Naive thymus-derived CD4-positive, alpha-beta T cell (primary cell): ENCODE measurements around the gene PRCD. TPM values are rescaled to one million over a fixed set of nuclear protein-coding genes. Genes with fewer than 3 reads are reported as not detected.

Source experiments
- ATAC-seq: fragments of 150-1000 bp; cut with Tn5 transposase; 2 replicates; pipeline ENCODE4 v1.10.0; 2021; ENCODE audit warnings: mild to moderate bottlenecking, moderate library complexity
- CTCF ChIA-PET: fragments of 350-600 bp; sonication (Branson Sonifier 250); formaldehyde crosslinking; loops from one replicate; lab custom pipeline; 2021; ENCODE audit warnings: antibody characterized with exemption; lab: Charles Lee
- POLR2A ChIA-PET: fragments of 350-600 bp; sonication (Branson Sonifier 250); formaldehyde crosslinking; loops from one replicate; lab custom pipeline; 2021; ENCODE audit warnings: antibody characterized with exemption, inconsistent platforms; lab: Charles Lee
- DNase-seq, 9 donors: peaks; one replicate each; pipeline versions ENCODE4 v3.0.0 to v3.0.0-alpha.2; 2020 to 2022; ENCODE audit warnings: mixed read lengths in 1 of 9
- H3K27ac ChIP-seq: one replicate; pipeline ENCODE4 v1.7.0; 2013; ENCODE audit warnings: mild to moderate bottlenecking, low read depth, low read length, moderate library complexity
- H3K27me3 ChIP-seq, 2 donors: one replicate each; pipeline ENCODE4 v1.7.0; 2013; ENCODE audit warnings: low read length in 2 of 2, mild to moderate bottlenecking in 2 of 2, moderate library complexity in 2 of 2; ENCODE audit not compliant: control insufficient read depth in 2 of 2, insufficient read depth in 2 of 2
- H3K36me3 ChIP-seq, 3 experiments: 1 replicate in 2 of 3; 2 replicates in 1 of 3; pipeline ENCODE4 v1.7.0; 2013; ENCODE audit warnings: low read length in 3 of 3, mild to moderate bottlenecking in 3 of 3, moderate library complexity in 1 of 3; ENCODE audit not compliant: insufficient read depth in 3 of 3, control insufficient read depth in 2 of 3
- H3K4me1 ChIP-seq, 2 donors: one replicate each; pipeline ENCODE4 v1.7.0; 2013; ENCODE audit warnings: low read length in 2 of 2, mild to moderate bottlenecking in 2 of 2, moderate library complexity in 1 of 2; ENCODE audit not compliant: control insufficient read depth in 2 of 2, insufficient read depth in 2 of 2
- H3K4me3 ChIP-seq: 2 replicates; pipeline ENCODE4 v1.7.0; 2013; ENCODE audit warnings: mild to moderate bottlenecking, low read length
- H3K9me3 ChIP-seq, 3 experiments: 1 replicate in 2 of 3; 2 replicates in 1 of 3; pipeline ENCODE4 v1.7.0; 2013; ENCODE audit warnings: low read length in 3 of 3; ENCODE audit not compliant: control insufficient read depth in 2 of 3
- H3K27ac Mint-ChIP-seq, 9 donors: one replicate each; pipeline ENCODE4 v1.8.0; 2020 to 2022; ENCODE audit warnings: mixed read lengths in 9 of 9, mild to moderate bottlenecking in 8 of 9, moderate library complexity in 5 of 9, inconsistent platforms in 2 of 9
- H3K27me3 Mint-ChIP-seq, 5 donors: one replicate each; pipeline ENCODE4 v1.8.0; 2021 to 2022; ENCODE audit warnings: mixed read lengths in 5 of 5, mild to moderate bottlenecking in 1 of 5
- H3K36me3 Mint-ChIP-seq, 5 donors: one replicate each; pipeline ENCODE4 v1.8.0; 2020 to 2022; ENCODE audit warnings: mixed read lengths in 5 of 5, mild to moderate bottlenecking in 3 of 5, inconsistent platforms in 1 of 5
- H3K4me1 Mint-ChIP-seq, 7 donors: one replicate each; pipeline ENCODE4 v1.8.0; 2020 to 2022; ENCODE audit warnings: mixed read lengths in 7 of 7, mild to moderate bottlenecking in 3 of 7, inconsistent platforms in 1 of 7
- H3K4me3 Mint-ChIP-seq, 10 donors: one replicate each; pipeline ENCODE4 v1.8.0; 2020 to 2022; ENCODE audit warnings: mild to moderate bottlenecking in 10 of 10, mixed read lengths in 10 of 10, moderate library complexity in 6 of 10, inconsistent platforms in 2 of 10
- H3K9me3 Mint-ChIP-seq, 11 donors: one replicate each; pipeline ENCODE4 v1.8.0; 2020 to 2022; ENCODE audit warnings: mixed read lengths in 11 of 11, mild to moderate bottlenecking in 4 of 11, inconsistent platforms in 1 of 11, moderate library complexity in 1 of 11
- intact Hi-C, 2 donors: fragments of 100-400 bp; cut with micrococcal nuclease; formaldehyde crosslinking; loops; one replicate each; pipeline ENCODE4 v1.15.1; 2023
- polyA plus RNA-seq, 2 donors: library from polyadenylated mRNA; unstranded; fragments of 300-500 nt; fragmentation: Illumina TruSeq; gene quantifications; one replicate each; pipeline ENCODE4 v1.2.3, GENCODE V29; 2021
- total RNA-seq, 6 experiments: library from RNA in 5 of 6; stranded (reverse) in 5 of 6; gene quantifications; 1 replicate in 5 of 6; 2 replicates in 1 of 6; pipeline ENCODE4 v1.2.3 and lab custom pipeline; 2021 to 2026

The PRCD gene
- total RNA-seq (not detected), polyA plus RNA-seq (1 to 10 TPM in 1 of 2 donors, not detected in 1; 1.3 TPM), total RNA-seq (lab: John Stamatoyannopoulos, UW) (not detected)

DNA sequence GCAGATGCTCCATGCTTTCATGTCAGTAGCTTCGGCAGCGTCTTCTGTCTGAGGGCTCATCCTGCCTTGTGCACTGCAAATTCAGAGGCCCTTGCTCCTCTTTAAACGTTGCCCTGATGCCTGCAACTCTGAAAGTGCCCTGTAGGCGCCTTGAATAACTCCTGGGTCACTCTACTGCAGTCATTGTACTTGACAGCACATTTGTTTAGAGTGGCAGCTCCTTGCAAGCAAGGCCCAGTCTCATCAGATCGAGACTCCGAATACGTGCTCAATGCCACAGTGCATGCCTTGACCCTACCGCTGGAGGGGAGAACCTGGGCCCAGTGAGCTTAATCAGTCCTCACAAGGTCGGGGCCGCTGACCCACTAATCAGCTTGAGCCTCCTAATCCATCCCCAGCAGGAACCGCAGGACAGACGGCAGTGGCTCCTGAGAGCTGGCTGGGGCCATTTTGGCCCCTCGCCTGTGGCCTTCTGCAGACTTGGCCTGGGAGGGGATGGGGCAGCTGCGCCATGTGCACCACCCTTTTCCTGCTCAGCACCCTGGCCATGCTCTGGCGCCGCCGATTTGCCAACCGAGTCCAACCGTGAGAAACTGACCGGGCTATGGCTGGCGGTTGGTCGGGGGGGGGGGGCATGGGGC, at the start of gene PRCD:
Gene PRCD, plus strand, starts transcription at position 414 of the 641 bp plus-strand sequence. Its CDS starts 98 bp downstream, at position 512.
- Mint-ChIP-seq H3K27ac (peak within 1 kb of the TSS in 2 of 9 donors; percentile 19 to 21), H3K4me1 (peaks cover 0 to 12% (median 10%) of the 10 kb centered on the region in 7 donors), H3K4me3 (peak within 1 kb of the TSS; percentile 10 to 75 (median 55)), H3K27me3 (peaks cover 22 to 75% (median 31%) of the 10 kb centered on the region in 5 donors), H3K36me3 (peaks cover 0 to 3% (median 0%) of the 10 kb centered on the region in 5 donors), H3K9me3 (no peaks in the 10 kb centered on the region)
- Histone ChIP-seq H3K4me1 (no peaks in the 10 kb centered on the region), H3K27ac (no peak within 1 kb of the TSS), H3K27me3 (peaks cover 0 to 5% of the 10 kb centered on the region in 2 donors), H3K9me3 (no peaks in the 10 kb centered on the region), H3K4me3 (no peak within 1 kb of the TSS), H3K36me3 (no peaks in the 10 kb centered on the region)
- no peak for ATAC-seq
- ChIA-PET POLR2A (interaction anchor here (0.6 to 1.4 kb wide), 4 partner anchors 12 to 90 kb away, joined by 3 to 8 read pairs (median 4); no protein-coding TSS in a partner anchor), CTCF (interaction anchor here (1.7 kb wide), 1 partner anchor 17 kb away, joined by 7 read pairs; no protein-coding TSS in a partner anchor)
- intact Hi-C loops: no loop called here
- DNase-seq: no peak

DNA sequence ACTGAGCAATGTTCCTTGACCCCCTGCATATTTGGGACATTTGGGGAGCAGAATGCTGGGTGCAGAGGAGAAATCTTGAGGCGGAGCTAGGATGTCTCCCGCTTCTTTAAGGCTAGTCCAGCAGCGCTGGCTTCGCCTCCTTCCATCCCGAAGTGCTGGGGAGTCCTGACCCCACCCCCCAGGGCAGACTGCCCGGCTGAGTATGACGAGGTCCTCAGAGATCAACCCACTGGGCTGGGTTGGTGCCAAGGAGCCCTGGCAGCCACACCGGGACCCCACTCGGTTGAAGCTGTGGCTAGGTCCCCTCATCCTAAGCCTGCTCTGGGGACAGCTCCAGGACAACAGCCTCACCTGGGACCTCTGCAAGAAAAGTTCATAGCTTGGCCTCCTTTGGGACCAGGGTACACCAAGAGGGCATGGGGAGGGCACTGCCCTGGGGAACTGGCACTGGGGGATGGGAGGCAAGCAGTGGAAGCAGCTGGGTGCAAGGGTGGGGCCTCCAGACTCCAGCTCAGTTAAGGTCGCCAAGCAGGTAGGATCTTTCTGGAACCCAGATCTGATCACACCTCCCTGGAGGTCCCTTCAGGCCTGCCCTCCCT, 49.6 kb upstream of the PRCD start:
- H3K4me1 Mint-ChIP-seq: peaks cover 12 to 61% (median 29%) of the 10 kb centered on the region in 7 donors
- peak overlapping the region in 1 of 10 donors; percentile 39 for H3K4me3 Mint-ChIP-seq
- ChIA-PET POLR2A (interaction anchor here (0.8 to 1.2 kb wide), 5 partner anchors 10 to 614 kb away, joined by 3 to 8 read pairs (median 4); partner anchors contain the start of gene RHBDF2), CTCF (interaction anchor here (0.9 to 1.0 kb wide), 2 partner anchors 12 to 82 kb away, joined by 3 read pairs; no protein-coding TSS in a partner anchor)
- Histone ChIP-seq H3K4me1 (peaks cover 32 to 34% of the 10 kb centered on the region in 2 donors), H3K4me3 (no peak overlapping the region), H3K9me3 (no peaks in the 10 kb centered on the region), H3K27ac (no peak overlapping the region), H3K36me3 (peaks cover 0 to 4% (median 0%) of the 10 kb centered on the region in 3 experiments), H3K27me3 (no peaks in the 10 kb centered on the region)
- H3K9me3 Mint-ChIP-seq: no peaks in the 10 kb centered on the region
- peaks cover 0 to 6% (median 0%) of the 10 kb centered on the region in 5 donors for H3K36me3 Mint-ChIP-seq
- intact Hi-C loops: loop anchor here in 1 of 2 donors (5.0 kb wide), 1 partner anchor 898 kb away; no protein-coding TSS in a partner anchor
- H3K27me3 Mint-ChIP-seq: no peaks in the 10 kb centered on the region
- H3K27ac Mint-ChIP-seq: peak overlapping the region in 1 of 9 donors; percentile 99
- no peak for ATAC-seq
- DNase-seq: no peak

DNA sequence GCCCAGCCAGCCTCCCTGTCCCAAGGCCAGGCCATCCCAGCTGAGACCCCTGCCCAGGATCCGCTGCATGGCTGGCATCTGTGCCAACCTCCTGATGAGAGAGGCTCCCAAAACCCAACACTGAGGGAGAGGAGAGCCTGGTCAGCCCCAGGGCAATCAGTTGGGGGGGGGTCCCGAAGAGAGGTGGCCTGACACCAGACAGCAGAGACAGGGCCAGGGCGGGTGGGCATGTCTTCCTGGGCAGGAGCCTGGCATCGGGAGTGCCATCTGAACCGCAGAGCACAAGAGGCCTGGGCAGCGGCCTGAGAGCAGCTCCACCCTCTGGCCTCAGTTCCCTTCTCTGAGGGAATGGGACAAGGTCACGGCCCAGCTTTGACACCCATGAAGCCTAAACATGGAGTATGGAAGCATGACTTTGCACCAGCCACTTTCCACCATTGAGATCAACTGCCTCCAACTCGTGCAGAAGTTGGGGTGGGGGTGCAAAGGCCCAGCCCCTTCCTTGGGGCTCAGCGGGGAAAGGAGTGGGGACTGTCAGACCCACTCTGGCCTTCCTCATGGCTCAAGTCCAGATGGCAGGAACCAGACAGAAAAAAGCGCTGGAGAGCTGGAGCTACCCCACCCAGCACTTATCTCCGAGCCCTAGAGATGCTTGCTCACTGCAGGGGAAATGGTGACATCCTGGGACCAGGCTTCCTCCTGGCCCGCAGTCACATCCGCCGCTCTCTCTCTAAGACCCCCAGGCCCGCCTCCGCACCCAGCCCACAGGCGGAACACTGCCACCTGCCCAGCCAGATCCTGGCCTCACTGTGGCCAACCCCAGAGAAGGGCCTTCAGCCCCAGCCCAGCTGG, 48.3 kb upstream of the PRCD start:
- Mint-ChIP-seq H3K27me3 (no peaks in the 10 kb centered on the region), H3K36me3 (peaks cover 0 to 6% (median 0%) of the 10 kb centered on the region in 5 donors), H3K27ac (peak overlapping the region in 8 of 9 donors; percentile 2 to 99 (median 74)), H3K4me1 (peaks cover 12 to 62% (median 29%) of the 10 kb centered on the region in 7 donors), H3K9me3 (no peaks in the 10 kb centered on the region), H3K4me3 (peak overlapping the region; percentile 64 to 92 (median 80))
- Histone ChIP-seq H3K36me3 (peaks cover 0 to 4% (median 0%) of the 10 kb centered on the region in 3 experiments), H3K4me3 (no peak overlapping the region), H3K27ac (no peak overlapping the region), H3K4me1 (peaks cover 32 to 39% of the 10 kb centered on the region in 2 donors), H3K9me3 (no peaks in the 10 kb centered on the region), H3K27me3 (no peaks in the 10 kb centered on the region)
- ChIA-PET POLR2A (interaction anchor here (1.0 to 2.2 kb wide), 3 partner anchors 11 to 17 kb away, joined by 4 to 19 read pairs (median 5); partner anchors contain the start of gene RHBDF2), CTCF (interaction anchor here (2.4 kb wide), 1 partner anchor 15 kb away, joined by 18 read pairs; no protein-coding TSS in a partner anchor)
- ATAC-seq: peak; percentile 30
- intact Hi-C loops: loop anchor here (1.0 to 5.0 kb wide), 5 partner anchors 10 to 899 kb away; partner anchors contain the start of genes AANAT (in 1 of the 2), RHBDF2 (in 1 of the 2) and UBE2O (in 1 of the 2)
- peak in 1 of 9 donors; percentile 45 for DNase-seq

- DNase-seq (peak in 1 of 9 donors; percentile 35), ATAC-seq (peak; percentile 28)
- H3K27ac ChIP-seq: peak overlapping the region; percentile 0
- intact Hi-C loops: loop anchor here (1.0 to 5.0 kb wide), 5 partner anchors 9 to 900 kb away; partner anchors contain the start of genes AANAT (in 1 of the 2), RHBDF2 (in 1 of the 2) and UBE2O (in 1 of the 2)
- H3K9me3 ChIP-seq: no peaks in the 10 kb centered on the region
- Mint-ChIP-seq H3K27ac (peak overlapping the region; percentile 44 to 99 (median 77)), H3K9me3 (no peaks in the 10 kb centered on the region), H3K4me3 (peak overlapping the region; percentile 72 to 92 (median 82)), H3K27me3 (no peaks in the 10 kb centered on the region), H3K36me3 (peaks cover 0 to 6% (median 0%) of the 10 kb centered on the region in 5 donors), H3K4me1 (peaks cover 12 to 71% (median 30%) of the 10 kb centered on the region in 7 donors)
- CTCF ChIA-PET: interaction anchor here (0.7 to 2.4 kb wide), 3 partner anchors 14 to 39 kb away, joined by 4 to 18 read pairs (median 6); no protein-coding TSS in a partner anchor
- H3K4me3 ChIP-seq: peak overlapping the region; percentile 65
- peaks cover 0 to 4% (median 0%) of the 10 kb centered on the region in 3 experiments for H3K36me3 ChIP-seq
- H3K27me3 ChIP-seq: no peaks in the 10 kb centered on the region
- peaks cover 32 to 42% of the 10 kb centered on the region in 2 donors for H3K4me1 ChIP-seq
- POLR2A ChIA-PET: interaction anchor here (1.0 to 2.2 kb wide), 7 partner anchors 10 to 23 kb away, joined by 3 to 19 read pairs (median 4); partner anchors contain the start of gene RHBDF2
Measured at GRCh38 chr17:76492123-76492988, 47.5 kb upstream of the PRCD start.

DNA sequence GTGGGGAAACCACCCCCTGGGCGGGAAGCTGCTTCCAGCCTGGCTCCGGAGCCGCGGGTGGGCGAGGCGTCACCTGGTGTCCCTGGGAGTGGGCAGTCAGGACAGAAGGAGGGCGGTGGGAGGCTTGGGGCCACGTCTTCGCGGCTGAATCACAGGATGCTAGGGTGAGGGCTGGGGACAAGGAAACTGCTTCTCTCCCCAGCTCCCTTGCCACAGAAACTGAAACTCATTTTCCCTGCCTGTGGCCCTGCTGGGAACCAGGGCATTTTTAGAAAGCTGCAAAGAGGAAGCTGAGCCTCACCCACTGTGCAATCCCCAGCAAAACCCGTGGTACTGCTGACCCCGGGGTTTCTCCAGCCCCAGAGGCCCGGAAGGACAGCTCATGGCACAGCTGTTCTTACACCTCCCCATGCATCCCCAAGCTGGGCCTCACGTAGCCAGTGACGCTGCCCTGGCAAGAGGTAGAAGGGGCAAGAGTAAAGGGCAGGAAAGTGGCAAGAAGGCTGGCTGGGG, 46.8 kb upstream of the PRCD start:
- peak in 2 of 9 donors; percentile 22 to 70 for DNase-seq
- Mint-ChIP-seq H3K27me3 (no peaks in the 10 kb centered on the region), H3K4me3 (peak overlapping the region; percentile 72 to 92 (median 82)), H3K36me3 (peaks cover 0 to 6% (median 0%) of the 10 kb centered on the region in 5 donors), H3K9me3 (no peaks in the 10 kb centered on the region), H3K4me1 (peaks cover 12 to 76% (median 32%) of the 10 kb centered on the region in 7 donors), H3K27ac (peak overlapping the region; percentile 44 to 99 (median 76))
- no peaks in the 10 kb centered on the region for H3K9me3 ChIP-seq
- intact Hi-C loops: loop anchor here (1.0 to 5.0 kb wide), 5 partner anchors 8 to 901 kb away; partner anchors contain the start of genes AANAT (in 1 of the 2), RHBDF2 (in 1 of the 2) and UBE2O (in 1 of the 2)
- H3K4me1 ChIP-seq: peaks cover 32 to 47% of the 10 kb centered on the region in 2 donors
- CTCF ChIA-PET: interaction anchor here (0.7 to 2.4 kb wide), 5 partner anchors 9 to 39 kb away, joined by 3 to 18 read pairs (median 6); no protein-coding TSS in a partner anchor
- no peaks in the 10 kb centered on the region for H3K36me3 ChIP-seq
- H3K4me3 ChIP-seq: peak overlapping the region; percentile 65
- H3K27me3 ChIP-seq: no peaks in the 10 kb centered on the region
- POLR2A ChIA-PET: interaction anchor here (0.6 to 2.2 kb wide), 8 partner anchors 9 to 185 kb away, joined by 3 to 19 read pairs (median 4); partner anchors contain the start of genes QRICH2 and RHBDF2
- peak; percentile 84 for ATAC-seq
- peak overlapping the region; percentile 0 for H3K27ac ChIP-seq
